IMR-90 (cell line): ENCODE measurements around the gene ATP1B4. TPM values are rescaled to one million over a fixed set of nuclear protein-coding genes. Genes with fewer than 3 reads are reported as not detected.

Experiments
- ATAC-seq: fragments of 200-7000 bp; cut with Tn5 transposase; 2 replicates; pipeline ENCODE4 v1.9.1; 2020; ENCODE audit warnings: low read depth, mild to moderate bottlenecking, moderate library complexity
- Bru-seq: library from RNA; stranded (reverse); fragments of 400-500 nt; gene quantifications from one replicate; lab custom pipeline; 2021; lab: Mats Ljungman, UMichigan
- BruChase-seq, 2 experiments: library from RNA; stranded (reverse); fragments of 400-500 nt; gene quantifications; one replicate each; lab custom pipeline; 2021; lab: Mats Ljungman, UMichigan
- BruUV-seq: library from RNA; stranded (reverse); fragments of 400-500 nt; replicated peaks from 2 replicates; lab custom pipeline; 2021; lab: Mats Ljungman, UMichigan
- CTCF ChIA-PET: fragments of 300-600 bp; formaldehyde crosslinking; extraction: SDS; loops from one replicate; lab custom pipeline; 2021; ENCODE audit warnings: antibody characterized with exemption; lab: Yijun Ruan, JAX
- POLR2A ChIA-PET: fragments of 300-600 bp; sonication (Branson Sonifier 250); formaldehyde crosslinking; loops from one replicate; lab custom pipeline; 2022; ENCODE audit warnings: antibody characterized with exemption; ENCODE audit not compliant: unreplicated experiment; lab: Charles Lee
- DNase-seq: peaks from one replicate; pipeline ENCODE4 v3.0.0; 2013
- H2AFZ ChIP-seq: replicated peaks from 2 replicates; pipeline ENCODE3; 2013; ENCODE audit warnings: low read length, mild to moderate bottlenecking; ENCODE audit not compliant: poor library complexity
- H2AK5ac ChIP-seq: 2 replicates; pipeline ENCODE4 v1.6.1; 2013; ENCODE audit warnings: low read depth, low read length, inconsistent platforms
- H2AK9ac ChIP-seq: replicated peaks from 2 replicates; pipeline ENCODE3; 2013; ENCODE audit warnings: mild to moderate bottlenecking, low read depth, low read length, moderate library complexity; ENCODE audit not compliant: poor library complexity
- H2BK120ac ChIP-seq: 2 replicates; pipeline ENCODE4 v1.6.1; 2013; ENCODE audit warnings: low read depth, low read length, inconsistent platforms
- H2BK15ac ChIP-seq: 3 replicates; pipeline ENCODE4 v1.6.1; 2013; ENCODE audit warnings: low read depth, low read length, inconsistent platforms
- H2BK20ac ChIP-seq: 2 replicates; pipeline ENCODE4 v1.6.1; 2013; ENCODE audit warnings: low read depth, mild to moderate bottlenecking, inconsistent platforms, low read length, moderate library complexity
- H2BK5ac ChIP-seq: 2 replicates; pipeline ENCODE4 v1.6.1; 2013; ENCODE audit warnings: mild to moderate bottlenecking, low read depth, low read length, inconsistent platforms; ENCODE audit not compliant: poor library complexity, severe bottlenecking
- H3K14ac ChIP-seq: replicated peaks from 2 replicates; pipeline ENCODE4 v1.6.1; 2013; ENCODE audit warnings: low read depth, low read length, inconsistent platforms
- H3K18ac ChIP-seq: 2 replicates; pipeline ENCODE4 v1.6.1; 2013; ENCODE audit warnings: low read depth, low read length, control low read depth
- H3K23ac ChIP-seq: 2 replicates; pipeline ENCODE4 v1.6.1; 2013; ENCODE audit warnings: low read depth, low read length, inconsistent platforms
- H3K27ac ChIP-seq: 2 replicates; pipeline ENCODE4 v1.5.1; 2013; ENCODE audit warnings: mild to moderate bottlenecking, control low read depth, low read length; ENCODE audit not compliant: insufficient read depth
- H3K27me3 ChIP-seq: 2 replicates; pipeline ENCODE4 v1.6.1; 2013; ENCODE audit warnings: low read length; ENCODE audit not compliant: control insufficient read depth, insufficient read depth
- H3K36me3 ChIP-seq: 2 replicates; pipeline ENCODE4 v1.6.1; 2013; ENCODE audit warnings: low read length, mixed read lengths; ENCODE audit not compliant: control insufficient read depth, insufficient read depth
- H3K4ac ChIP-seq: 2 replicates; pipeline ENCODE4 v1.6.1; 2013; ENCODE audit warnings: low read depth, low read length, inconsistent platforms
- H3K4me1 ChIP-seq: 2 replicates; pipeline ENCODE4 v1.6.1; 2013; ENCODE audit warnings: low read length, mixed read lengths; ENCODE audit not compliant: control insufficient read depth, insufficient read depth
- H3K4me2 ChIP-seq: 2 replicates; pipeline ENCODE4 v1.6.1; 2013; ENCODE audit warnings: low read depth, mild to moderate bottlenecking, control low read depth, low read length, moderate library complexity
- H3K4me3 ChIP-seq: 2 replicates; pipeline ENCODE4 v1.5.1; 2013; ENCODE audit warnings: low read depth, mild to moderate bottlenecking, control low read depth, low read length, moderate library complexity; ENCODE audit not compliant: insufficient read depth
- H3K56ac ChIP-seq: 2 replicates; pipeline ENCODE4 v1.6.1; 2013; ENCODE audit warnings: low read length, inconsistent platforms; ENCODE audit not compliant: insufficient read depth; ENCODE audit errors: extremely low read depth
- H3K79me1 ChIP-seq, 2 experiments: 2 replicates each; pipeline ENCODE4 v1.6.1; 2013; ENCODE audit warnings: low read length in 2 of 2, inconsistent platforms in 1 of 2, low read depth in 1 of 2
- H3K9ac ChIP-seq: 2 replicates; pipeline ENCODE4 v1.6.1; 2013; ENCODE audit warnings: low read depth, low read length, control low read depth
- H3K9me1 ChIP-seq: 2 replicates; pipeline ENCODE4 v1.6.1; 2013; ENCODE audit warnings: low read length, inconsistent platforms; ENCODE audit not compliant: insufficient read depth
- H3K9me3 ChIP-seq: 2 replicates; pipeline ENCODE4 v1.6.1; 2013; ENCODE audit warnings: low read length; ENCODE audit not compliant: control insufficient read depth, insufficient read depth
- H4K20me1 ChIP-seq: 2 replicates; pipeline ENCODE4 v1.6.1; 2013; ENCODE audit warnings: low read length, inconsistent platforms; ENCODE audit not compliant: insufficient read depth
- H4K5ac ChIP-seq: 2 replicates; pipeline ENCODE4 v1.6.1; 2013; ENCODE audit warnings: mild to moderate bottlenecking, low read depth, low read length, control low read depth
- H4K8ac ChIP-seq, 2 experiments: 2 replicates each; pipeline ENCODE4 v1.6.1; 2013; ENCODE audit warnings: low read depth in 2 of 2, low read length in 2 of 2, control low read depth in 1 of 2, inconsistent platforms in 1 of 2
- H4K91ac ChIP-seq: 2 replicates; pipeline ENCODE4 v1.6.1; 2013; ENCODE audit warnings: low read depth, low read length, inconsistent platforms; ENCODE audit not compliant: insufficient read depth
- CHD1 ChIP-seq: IDR thresholded peaks from 2 replicates; pipeline ENCODE4 v1.6.1; 2012; ENCODE audit warnings: low read depth, low read length, improper control_type of control experiment
- RCOR1 ChIP-seq: IDR thresholded peaks from 2 replicates; pipeline ENCODE4 v1.6.1; 2012; ENCODE audit warnings: mild to moderate bottlenecking, low read length, improper control_type of control experiment; ENCODE audit not compliant: insufficient replicate concordance
- SMC3 ChIP-seq: fragments of 150-350 bp; IDR thresholded peaks from 2 replicates; pipeline ENCODE4 v1.6.1; 2016; ENCODE audit warnings: low read depth, mild to moderate bottlenecking, antibody characterized with exemption, low read length, moderate library complexity
- WGBS, 2 experiments: methylation state at CpG; one replicate each; pipeline versions ENCODE4 v1.1.5 to v1.1.7; 2013; ENCODE audit warnings: missing lambda C conversion rate in 2 of 2; ENCODE audit not compliant: insufficient read length in 1 of 2; ENCODE audit errors: extremely low coverage in 2 of 2; 5-methylcytosine and 5-hydroxymethylcytosine counted together
- dilution Hi-C: fragments of 300-500 bp; cut with HindIII; formaldehyde crosslinking; loops from one replicate; pipeline ENCODE4 v1.14.3; 2018; ENCODE audit warnings: low sequenced_read_pairs; ENCODE audit not compliant: unreplicated experiment
- in situ Hi-C: fragments of 300-500 bp; cut with MboI; formaldehyde crosslinking; loops from 3 replicates; pipeline ENCODE4 v1.14.3; 2019; ENCODE audit warnings: low sequenced_read_pairs, inconsistent platforms, mixed read lengths
- intact Hi-C: fragments of 100-400 bp; cut with micrococcal nuclease; formaldehyde crosslinking; loops from 2 replicates; pipeline ENCODE4 v1.10.0; 2022
- long read RNA-seq: library from polyadenylated mRNA; unstranded; transcript quantifications from one replicate; pipeline ENCODE4 v2.0.0, GENCODE V29; 2021; ENCODE audit not compliant: unreplicated experiment
- polyA plus RNA-seq, 3 experiments: library from polyadenylated mRNA; depleted of rRNA; stranded (reverse); fragments of >200 nt; gene quantifications; 2 replicates each; pipeline ENCODE4 v1.2.3, GENCODE V29; 2012; ENCODE audit warnings: low replicate concordance in 1 of 3
- total RNA-seq: library from RNA; depleted of rRNA; stranded (reverse); fragments of >200 nt; gene quantifications from 2 replicates; pipeline ENCODE4 v1.2.3, GENCODE V29; 2012; rRNA removed
- TF ChIP-seq, protein P1 (sequence below): conservative IDR thresholded peaks from 2 replicates; pipeline ENCODE4 v1.5.1; 2012; ENCODE audit warnings: mild to moderate bottlenecking, low read depth, low read length, improper control_type of control experiment

ATP1B4 gene
- not detected in 2 replicates for total RNA-seq
- polyA plus RNA-seq (2012; rRNA removed) = not detected in 2 replicates
- polyA plus RNA-seq (2012; cell fraction: cytosol; rRNA removed) = not detected in 2 replicates
- not detected in 2 replicates for polyA plus RNA-seq (2012; cell fraction: nucleus; rRNA removed; ENCODE audit: low replicate concordance)
- not detected for Bru-seq, nascent RNA
- not detected for BruChase-seq, experiment 1, labeled RNA remaining after a 6-hour chase
- not detected for BruChase-seq, experiment 2, labeled RNA remaining after a 2-hour chase
- long read RNA-seq = 0 reads

DNA sequence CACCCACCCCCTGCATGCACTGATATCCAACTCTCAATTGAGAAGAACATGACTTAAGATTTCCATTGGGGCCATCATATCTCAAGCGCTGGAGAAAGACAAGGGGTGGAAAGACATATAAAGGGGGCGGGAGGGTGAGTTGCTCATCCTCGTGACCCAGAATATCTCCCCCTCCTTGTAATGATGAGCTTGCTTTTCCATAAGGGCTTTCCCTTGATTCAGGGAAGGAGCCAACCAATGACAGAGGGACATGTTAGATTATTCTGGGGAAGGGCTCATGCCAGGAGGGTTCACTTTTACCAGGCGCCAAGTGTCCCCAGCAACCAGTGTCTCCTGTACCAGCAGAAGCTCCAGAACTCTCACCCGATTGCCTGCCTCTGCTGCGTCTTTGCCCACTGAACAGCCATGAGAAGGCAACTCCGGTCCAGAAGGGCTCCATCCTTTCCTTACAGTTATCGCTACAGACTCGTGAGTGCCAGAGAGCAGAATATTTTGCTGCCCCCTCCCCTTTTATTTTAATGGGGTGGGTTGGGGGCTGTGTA lies at the start of gene ATP1B4:
ATP1B4 (plus strand) TSS at position 326 of the 542 bp plus-strand sequence; CDS start at position 406, 80 bp downstream.
- no peak within 1 kb of the TSS for H2BK20ac ChIP-seq
- dilution Hi-C loops = no loop called here
- no peak within 1 kb of the TSS for H2AFZ ChIP-seq
- H3K79me1 ChIP-seq = no peaks in the 10 kb centered on the region
- no peak within 1 kb of the TSS for H3K23ac ChIP-seq
- no peak within 1 kb of the TSS for H2BK5ac ChIP-seq
- no peak within 1 kb of the TSS for H4K8ac ChIP-seq
- H2BK15ac ChIP-seq = no peak within 1 kb of the TSS
- no peak within 1 kb of the TSS for H3K4me2 ChIP-seq
- no peaks in the 10 kb centered on the region for H3K9me1 ChIP-seq
- POLR2A ChIA-PET = no interaction called here
- H4K20me1 ChIP-seq = no peaks in the 10 kb centered on the region
- no peak within 1 kb of the TSS for H3K4ac ChIP-seq
- H2BK120ac ChIP-seq = no peak within 1 kb of the TSS
- no peak within 1 kb of the TSS for H4K91ac ChIP-seq
- CTCF ChIA-PET = no interaction called here
- H3K4me3 ChIP-seq = no peak within 1 kb of the TSS
- in situ Hi-C loops = no loop called here
- BruUV-seq = no TSS peak
- H3K27ac ChIP-seq = no peak within 1 kb of the TSS
- no peak within 1 kb of the TSS for H3K18ac ChIP-seq
- no peak within 1 kb of the TSS for H2AK9ac ChIP-seq
- H3K14ac ChIP-seq = no peak within 1 kb of the TSS
- no peaks in the 10 kb centered on the region for H3K36me3 ChIP-seq
- DNase-seq = no peak
- ATAC-seq = no peak
- intact Hi-C loops = no loop called here
- no peak within 1 kb of the TSS for H3K56ac ChIP-seq
- H3K4me1 ChIP-seq = no peaks in the 10 kb centered on the region
- no peak for TF ChIP-seq CHD1
- TF ChIP-seq, protein P1, sequence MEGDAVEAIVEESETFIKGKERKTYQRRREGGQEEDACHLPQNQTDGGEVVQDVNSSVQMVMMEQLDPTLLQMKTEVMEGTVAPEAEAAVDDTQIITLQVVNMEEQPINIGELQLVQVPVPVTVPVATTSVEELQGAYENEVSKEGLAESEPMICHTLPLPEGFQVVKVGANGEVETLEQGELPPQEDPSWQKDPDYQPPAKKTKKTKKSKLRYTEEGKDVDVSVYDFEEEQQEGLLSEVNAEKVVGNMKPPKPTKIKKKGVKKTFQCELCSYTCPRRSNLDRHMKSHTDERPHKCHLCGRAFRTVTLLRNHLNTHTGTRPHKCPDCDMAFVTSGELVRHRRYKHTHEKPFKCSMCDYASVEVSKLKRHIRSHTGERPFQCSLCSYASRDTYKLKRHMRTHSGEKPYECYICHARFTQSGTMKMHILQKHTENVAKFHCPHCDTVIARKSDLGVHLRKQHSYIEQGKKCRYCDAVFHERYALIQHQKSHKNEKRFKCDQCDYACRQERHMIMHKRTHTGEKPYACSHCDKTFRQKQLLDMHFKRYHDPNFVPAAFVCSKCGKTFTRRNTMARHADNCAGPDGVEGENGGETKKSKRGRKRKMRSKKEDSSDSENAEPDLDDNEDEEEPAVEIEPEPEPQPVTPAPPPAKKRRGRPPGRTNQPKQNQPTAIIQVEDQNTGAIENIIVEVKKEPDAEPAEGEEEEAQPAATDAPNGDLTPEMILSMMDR = no peak
- TF ChIP-seq RCOR1 = no peak
- no peak for TF ChIP-seq SMC3
- peaks cover 1% of the 10 kb centered on the region; the same call in 1 of the 2 replicates for H3K27me3 ChIP-seq
- H3K9ac ChIP-seq = no peak within 1 kb of the TSS
- H4K5ac ChIP-seq = no peak within 1 kb of the TSS
- H2AK5ac ChIP-seq = no peak within 1 kb of the TSS
- H3K9me3 ChIP-seq = no peaks in the 10 kb centered on the region
- WGBS, 2 experiments = no CpG with 5 or more reads among the region's 9 CpGs
